Stomach (tissue), 9 donors: Measurements from ENCODE around the gene SLC16A7. TPM values are rescaled to one million over a fixed set of nuclear protein-coding genes. Genes with fewer than 3 reads are reported as not detected.
A peak's percentile ranks its signal among the peaks of the same experiment; 100 is the strongest.

Experiments used
- DNase-seq, 2 donors: peaks; one replicate each; pipeline versions ENCODE4 v3.0.0 to v3.0.0-alpha.2; 2013 to 2019
- H3K27ac ChIP-seq, 5 donors: fragments of 200-600 bp in 4 of 5; sonication (generic) in 4 of 5; one replicate each; pipeline ENCODE4 v1.5.1; 2013 to 2019; ENCODE audit warnings: mild to moderate bottlenecking in 1 of 5, moderate library complexity in 1 of 5
- H3K27me3 ChIP-seq, 3 donors: fragments of 200-600 bp; sonication (generic); one replicate each; pipeline ENCODE4 v1.5.1; 2017 to 2019; ENCODE audit warnings: mixed run types in 1 of 3
- H3K36me3 ChIP-seq, 4 donors: fragments of 200-600 bp; sonication (generic); 1 replicate in 3 of 4; 2 replicates in 1 of 4; pipeline ENCODE4 v1.5.1; 2016 to 2019
- H3K4me1 ChIP-seq, 4 donors: fragments of 200-600 bp; sonication (generic); one replicate each; pipeline ENCODE4 v1.5.1; 2016 to 2019
- H3K4me3 ChIP-seq, 4 donors: fragments of 200-600 bp; sonication (generic) in 3 of 4; one replicate each; pipeline ENCODE4 v1.5.1; 2016 to 2019; ENCODE audit warnings: mild to moderate bottlenecking in 1 of 4
- H3K9me3 ChIP-seq, 4 donors: fragments of 200-600 bp; sonication (generic); one replicate each; pipeline ENCODE4 v1.5.1; 2016 to 2019
- EP300 ChIP-seq: sonication (generic); formaldehyde crosslinking; IDR thresholded peaks from one replicate; pipeline ENCODE4 v1.6.1; 2017; ENCODE audit warnings: antibody characterized with exemption
- POLR2A ChIP-seq, 4 donors: fragments of 450-650 bp; IDR thresholded peaks; one replicate each; pipeline ENCODE4 v1.6.1; 2016; ENCODE audit warnings: antibody characterized with exemption in 4 of 4, control low read depth in 2 of 4, mild to moderate bottlenecking in 1 of 4, moderate library complexity in 1 of 4
- POLR2AphosphoS5 ChIP-seq, 3 donors: sonication (generic); formaldehyde crosslinking; IDR thresholded peaks; one replicate each; pipeline ENCODE4 v1.6.1; 2016; ENCODE audit warnings: antibody characterized with exemption in 3 of 3
- WGBS, 5 donors: extraction: QIAGEN DNeasy Blood & Tissue Kit in 3 of 5; methylation state at CpG; one replicate each; pipeline versions ENCODE4 v1.1.5 to v1.1.7; 2013 to 2018; 5-methylcytosine and 5-hydroxymethylcytosine counted together
- intact Hi-C: fragments of 100-400 bp; cut with DNase I; formaldehyde crosslinking; loops from one replicate; pipeline ENCODE4 v1.15.1; 2023; ENCODE audit warnings: low total_unique reads
- polyA plus RNA-seq, 3 donors: library from polyadenylated mRNA; stranded (reverse); fragments of 200-250 nt; gene quantifications; one replicate each; pipeline ENCODE4 v1.2.3, GENCODE V29; 2013
- total RNA-seq, 5 donors: library from RNA; depleted of rRNA; stranded (reverse); fragments of >200 nt; gene quantifications; one replicate each; pipeline versions ENCODE4 v1.1.0 to v1.2.3, GENCODE V29; 2014 to 2016
- TF ChIP-seq, protein P1 (sequence below), 7 experiments: fragments of 450-650 bp in 4 of 7; fragments of 200-600 bp in 3 of 7; sonication (generic) in 3 of 7; IDR thresholded peaks; one replicate each; pipeline ENCODE4 v1.5.1; 2016 to 2019; ENCODE audit warnings: antibody characterized with exemption in 7 of 7, control low read depth in 2 of 7, mild to moderate bottlenecking in 1 of 7
- donor health status: healthy with polysubstance abuse.
- donor health status: Bipolar disorder and iron deficiency.
- donor health status: healthy.

Gene SLC16A7
- total and polyA plus RNA-seq, 8 donors: 1.8 to 150 (median 10.3) TPM

DNA sequence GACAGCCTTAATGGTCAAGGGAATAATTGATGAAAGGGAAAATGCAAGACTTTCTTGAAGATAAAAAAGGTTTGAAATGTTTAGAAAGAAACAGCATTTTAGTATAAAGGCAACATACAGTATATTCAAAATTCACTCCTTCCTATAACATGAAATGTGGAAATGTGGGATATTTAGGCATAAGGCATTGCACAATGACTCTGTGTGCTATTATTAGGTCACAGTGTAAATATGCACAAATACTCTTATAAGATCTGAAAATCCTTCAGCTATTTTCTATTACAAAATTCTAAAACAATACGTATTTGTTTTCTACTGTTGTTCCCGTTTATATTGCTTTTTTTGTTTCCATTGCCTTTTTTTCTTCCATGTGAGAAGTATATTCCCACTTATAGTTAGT lies 127.7 kb downstream of the SLC16A7 start:
- Histone ChIP-seq H3K4me3 (no peak overlapping the region), H3K36me3 (no peaks in the 10 kb centered on the region), H3K9me3 (no peaks in the 10 kb centered on the region), H3K27ac (no peak overlapping the region), H3K4me1 (peaks cover 0 to 10% (median 4%) of the 10 kb centered on the region in 4 donors), H3K27me3 (no peaks in the 10 kb centered on the region)
- no peak for DNase-seq
- intact Hi-C loops: no loop called here
- 43 to 70% (median 49%) methylated on average over 2 of the region's 2 CpGs for WGBS, 5 donors
- TF ChIP-seq EP300 (no peak), POLR2AphosphoS5 (IDR thresholded peaks at IDR 0.05) (no peak), POLR2A (IDR thresholded peaks at IDR 0.05) (no peak)
- TF ChIP-seq, protein P1, sequence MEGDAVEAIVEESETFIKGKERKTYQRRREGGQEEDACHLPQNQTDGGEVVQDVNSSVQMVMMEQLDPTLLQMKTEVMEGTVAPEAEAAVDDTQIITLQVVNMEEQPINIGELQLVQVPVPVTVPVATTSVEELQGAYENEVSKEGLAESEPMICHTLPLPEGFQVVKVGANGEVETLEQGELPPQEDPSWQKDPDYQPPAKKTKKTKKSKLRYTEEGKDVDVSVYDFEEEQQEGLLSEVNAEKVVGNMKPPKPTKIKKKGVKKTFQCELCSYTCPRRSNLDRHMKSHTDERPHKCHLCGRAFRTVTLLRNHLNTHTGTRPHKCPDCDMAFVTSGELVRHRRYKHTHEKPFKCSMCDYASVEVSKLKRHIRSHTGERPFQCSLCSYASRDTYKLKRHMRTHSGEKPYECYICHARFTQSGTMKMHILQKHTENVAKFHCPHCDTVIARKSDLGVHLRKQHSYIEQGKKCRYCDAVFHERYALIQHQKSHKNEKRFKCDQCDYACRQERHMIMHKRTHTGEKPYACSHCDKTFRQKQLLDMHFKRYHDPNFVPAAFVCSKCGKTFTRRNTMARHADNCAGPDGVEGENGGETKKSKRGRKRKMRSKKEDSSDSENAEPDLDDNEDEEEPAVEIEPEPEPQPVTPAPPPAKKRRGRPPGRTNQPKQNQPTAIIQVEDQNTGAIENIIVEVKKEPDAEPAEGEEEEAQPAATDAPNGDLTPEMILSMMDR (IDR thresholded peaks at IDR 0.05): no peak

DNA sequence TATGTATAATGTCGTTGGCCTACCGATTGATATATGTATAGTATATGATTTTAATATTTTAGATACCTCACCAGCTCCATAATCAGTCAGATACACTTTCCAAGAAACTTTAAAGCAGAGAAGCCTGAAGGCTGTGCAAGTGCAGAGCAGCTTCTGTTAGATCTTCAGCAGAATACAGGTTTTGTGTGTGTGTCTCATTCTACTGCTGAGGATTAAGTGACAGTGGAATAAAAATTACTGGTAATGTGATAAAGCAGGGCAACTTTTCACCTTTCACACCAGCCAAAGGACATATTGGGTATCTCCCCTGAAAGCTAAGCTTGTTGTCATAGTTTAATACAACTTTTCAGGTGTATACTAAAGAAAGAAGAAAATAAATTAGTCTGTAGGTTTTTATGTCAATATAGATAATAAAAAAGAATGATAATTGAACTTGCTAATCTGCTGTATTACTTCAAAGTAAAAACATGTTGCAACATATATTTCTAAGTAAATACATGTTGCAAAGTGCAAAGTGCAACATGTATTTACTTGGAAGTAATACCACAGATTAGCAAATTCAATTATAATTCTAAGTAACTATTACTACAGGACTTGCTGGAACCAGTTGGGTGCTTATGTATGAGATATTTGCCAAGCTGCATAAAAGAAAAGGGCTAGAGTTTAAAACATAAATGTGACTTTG lies 128.3 kb downstream of the SLC16A7 start:
- Histone ChIP-seq H3K36me3 (no peaks in the 10 kb centered on the region), H3K27me3 (no peaks in the 10 kb centered on the region), H3K4me1 (peaks cover 0 to 9% (median 4%) of the 10 kb centered on the region in 4 donors), H3K9me3 (no peaks in the 10 kb centered on the region), H3K4me3 (no peak overlapping the region), H3K27ac (no peak overlapping the region)
- peak in 1 of 2 donors; percentile 45 for DNase-seq
- intact Hi-C loops: no loop called here
- TF ChIP-seq POLR2AphosphoS5 (IDR thresholded peaks at IDR 0.05): no peak
- TF ChIP-seq EP300: no peak
- TF ChIP-seq POLR2A (IDR thresholded peaks at IDR 0.05): no peak
- TF ChIP-seq, protein P1 (IDR thresholded peaks at IDR 0.05): no peak
- WGBS, 5 donors: 54 to 83% (median 74%) methylated on average over 2 of the region's 2 CpGs

DNA sequence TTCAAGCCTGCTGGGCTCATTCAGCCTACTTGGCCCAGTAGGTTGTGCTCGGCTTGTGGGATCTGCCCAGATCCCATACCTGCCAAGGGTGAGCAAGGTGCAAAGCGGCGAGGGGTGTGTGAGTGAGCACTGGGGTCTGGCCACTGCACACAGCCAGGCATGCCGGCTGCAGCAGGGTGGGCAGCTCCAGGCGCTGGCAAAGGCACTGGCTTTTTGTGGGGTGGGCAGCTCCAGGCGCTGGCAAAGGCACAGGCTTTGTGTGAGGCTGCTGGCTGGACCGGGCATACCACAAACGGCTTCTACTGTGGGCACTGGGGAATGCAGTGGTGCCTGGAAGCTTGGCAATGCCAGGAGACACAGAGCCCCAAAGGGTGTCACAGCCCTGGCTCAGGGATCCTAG lies 137.4 kb downstream of the SLC16A7 start:
- H3K27ac ChIP-seq: no peak overlapping the region
- WGBS, 5 donors: 84 to 100% (median 97%) methylated on average over 1 to 8 of the region's 8 CpGs
- no peaks in the 10 kb centered on the region for H3K27me3 ChIP-seq
- TF ChIP-seq, protein P1 (IDR thresholded peaks at IDR 0.05): no peak
- TF ChIP-seq POLR2A (IDR thresholded peaks at IDR 0.05) (no peak), POLR2AphosphoS5 (IDR thresholded peaks at IDR 0.05) (no peak), EP300 (no peak)
- H3K4me3 ChIP-seq: no peak overlapping the region
- no peak for DNase-seq
- H3K9me3 ChIP-seq: no peaks in the 10 kb centered on the region
- peaks cover 0 to 13% (median 9%) of the 10 kb centered on the region in 4 donors for H3K4me1 ChIP-seq
- intact Hi-C loops: no loop called here
- peaks cover 0 to 13% (median 6%) of the 10 kb centered on the region in 4 donors for H3K36me3 ChIP-seq

DNA sequence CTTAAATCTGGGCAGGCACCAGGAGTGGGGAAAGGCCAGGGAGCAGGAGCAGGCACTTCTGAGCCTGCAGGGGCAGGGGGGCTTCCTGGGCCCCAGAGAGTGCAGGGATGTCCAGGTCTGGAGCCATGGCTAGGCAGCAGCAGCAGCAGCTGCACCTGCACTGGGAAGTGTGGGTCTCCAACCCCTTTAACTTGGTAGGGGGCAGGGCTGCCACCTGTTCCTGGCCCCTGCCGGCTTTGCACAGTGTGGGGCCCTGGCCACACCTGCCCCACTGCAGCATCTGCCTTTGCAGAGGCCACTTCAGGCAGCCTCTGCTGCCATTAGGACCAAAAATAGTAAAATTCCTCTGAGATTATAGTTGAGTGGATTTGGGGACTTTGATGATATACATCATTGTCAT lies 138.5 kb downstream of the SLC16A7 start:
- no peak for TF ChIP-seq POLR2A (IDR thresholded peaks at IDR 0.05)
- TF ChIP-seq EP300: no peak
- WGBS, 5 donors: 67 to 88% (median 80%) methylated on average over 1 of the region's 1 CpG
- no peak for DNase-seq
- no peaks in the 10 kb centered on the region for H3K9me3 ChIP-seq
- no peak overlapping the region for H3K27ac ChIP-seq
- peaks cover 0 to 13% (median 6%) of the 10 kb centered on the region in 4 donors for H3K36me3 ChIP-seq
- no peaks in the 10 kb centered on the region for H3K27me3 ChIP-seq
- intact Hi-C loops: no loop called here
- no peak overlapping the region for H3K4me3 ChIP-seq
- H3K4me1 ChIP-seq: peaks cover 0 to 13% (median 9%) of the 10 kb centered on the region in 4 donors

DNA sequence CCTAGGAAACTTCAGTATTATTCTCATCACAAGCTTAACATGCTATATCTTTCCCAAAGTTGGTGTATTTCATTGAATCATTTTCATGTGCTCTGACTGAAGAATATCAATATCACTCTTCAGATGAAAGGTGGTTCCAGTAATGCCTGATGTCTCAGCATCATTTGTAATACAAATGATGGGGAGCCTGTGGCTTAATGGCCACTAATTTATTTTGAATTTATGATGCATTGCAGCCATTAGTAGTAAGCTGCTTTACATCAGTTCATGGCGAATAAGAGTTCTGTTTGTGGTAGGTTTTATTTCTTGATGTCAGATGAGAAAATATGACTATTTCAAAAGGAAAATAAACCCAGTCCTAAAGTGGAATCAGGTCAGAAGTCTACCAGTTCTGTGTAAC lies 139.4 kb downstream of the SLC16A7 start:
- no peak for DNase-seq
- TF ChIP-seq POLR2A (IDR thresholded peaks at IDR 0.05) (no peak), EP300 (no peak), POLR2AphosphoS5 (IDR thresholded peaks at IDR 0.05) (no peak)
- TF ChIP-seq, protein P1 (IDR thresholded peaks at IDR 0.05): no peak
- WGBS, 5 donors: 86 to 100% (median 97%) methylated on average over 1 of the region's 1 CpG
- peaks cover 0 to 13% (median 6%) of the 10 kb centered on the region in 4 donors for H3K36me3 ChIP-seq
- H3K9me3 ChIP-seq: no peaks in the 10 kb centered on the region
- no peak overlapping the region for H3K4me3 ChIP-seq
- intact Hi-C loops: no loop called here
- peaks cover 0 to 13% (median 9%) of the 10 kb centered on the region in 4 donors for H3K4me1 ChIP-seq
- H3K27ac ChIP-seq: no peak overlapping the region
- H3K27me3 ChIP-seq: no peaks in the 10 kb centered on the region
